ENCODE results near the gene ELN.

Gene ELN

DNA sequence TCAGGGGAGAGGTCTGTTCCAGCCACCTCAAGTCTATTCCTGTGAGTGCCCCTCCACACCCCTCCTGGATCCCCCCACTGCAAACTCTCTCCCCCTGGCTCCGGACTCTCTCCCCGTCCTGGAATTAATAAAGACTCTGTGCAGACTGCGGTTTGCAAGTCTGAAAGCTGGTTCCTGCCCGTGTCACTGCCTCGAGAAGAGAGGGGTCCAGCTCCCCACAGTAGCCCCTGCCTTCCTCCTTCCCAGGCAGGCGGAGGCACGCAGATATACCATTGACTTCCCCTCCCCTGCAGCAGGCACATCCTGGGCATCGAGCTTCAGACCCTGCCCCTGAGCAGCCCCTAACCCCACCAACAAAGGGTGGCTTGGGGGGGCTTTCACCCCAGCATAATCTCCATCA lies 2.2 kb upstream of the ELN start:
- DNase-seq = no peak

DNA sequence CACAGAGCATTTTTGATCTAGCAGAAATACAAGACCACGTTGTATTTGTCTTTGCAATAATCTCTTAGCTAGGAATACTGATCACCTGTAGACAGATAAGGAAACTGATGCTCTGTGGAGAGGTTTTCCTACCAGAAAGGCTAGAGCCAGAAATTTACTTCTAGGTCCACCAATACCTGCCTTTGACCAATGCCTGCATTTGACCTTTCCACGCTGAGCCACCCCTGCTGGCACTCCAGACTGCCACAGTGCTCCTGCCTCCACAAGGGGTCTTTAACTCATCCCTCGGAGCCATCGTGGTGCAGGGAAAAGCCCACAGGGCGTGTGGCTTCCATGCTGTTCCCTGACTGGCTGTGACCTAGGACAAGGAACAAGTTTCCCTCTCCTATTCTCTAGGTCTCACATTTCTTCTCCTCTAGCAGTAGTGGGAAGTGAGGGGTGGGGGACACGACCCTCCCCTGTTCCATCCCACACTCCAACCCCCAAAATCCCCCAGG lies 1.5 kb upstream of the ELN start:
- DNase-seq = no peak

DNA sequence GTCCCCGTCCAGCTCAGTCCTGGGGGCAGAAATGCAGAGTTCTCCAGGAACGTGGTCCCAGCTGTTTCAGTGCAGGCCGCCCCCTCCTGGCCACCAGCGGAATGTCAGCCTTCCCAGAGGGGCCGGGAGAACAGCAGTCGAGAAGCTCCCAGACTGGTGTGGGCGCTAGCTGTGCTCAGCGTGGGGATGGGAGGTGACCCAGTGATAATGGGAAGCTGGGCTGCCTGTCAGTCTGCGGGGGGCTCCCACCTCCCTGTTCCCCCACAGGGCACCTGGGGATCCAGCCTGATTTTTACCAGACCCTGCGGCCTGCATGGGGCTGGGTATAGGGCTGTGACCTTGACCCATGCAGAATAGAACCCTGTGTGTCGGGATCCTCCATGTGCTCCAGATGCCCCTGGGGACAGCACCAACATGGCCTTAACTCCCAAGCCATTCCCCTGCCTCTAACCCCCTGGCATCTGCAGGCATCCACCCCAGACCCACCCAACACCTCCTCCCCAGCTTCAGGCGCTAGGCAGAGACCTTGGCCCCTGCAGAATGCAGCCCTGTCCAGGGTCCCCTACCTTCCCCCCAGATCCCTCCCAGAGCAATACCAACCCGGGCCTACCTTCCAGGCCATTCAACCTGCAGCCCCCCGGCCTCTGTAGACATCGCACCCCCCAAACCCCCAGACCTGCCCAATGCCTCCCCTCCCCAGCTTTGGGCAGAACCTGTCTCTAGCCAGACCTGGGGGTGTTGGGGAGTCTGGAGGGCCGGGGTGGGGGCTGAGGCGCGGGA lies 880 bp upstream of the ELN start:
- DNase-seq = peak; percentile 39 to 82

DNA sequence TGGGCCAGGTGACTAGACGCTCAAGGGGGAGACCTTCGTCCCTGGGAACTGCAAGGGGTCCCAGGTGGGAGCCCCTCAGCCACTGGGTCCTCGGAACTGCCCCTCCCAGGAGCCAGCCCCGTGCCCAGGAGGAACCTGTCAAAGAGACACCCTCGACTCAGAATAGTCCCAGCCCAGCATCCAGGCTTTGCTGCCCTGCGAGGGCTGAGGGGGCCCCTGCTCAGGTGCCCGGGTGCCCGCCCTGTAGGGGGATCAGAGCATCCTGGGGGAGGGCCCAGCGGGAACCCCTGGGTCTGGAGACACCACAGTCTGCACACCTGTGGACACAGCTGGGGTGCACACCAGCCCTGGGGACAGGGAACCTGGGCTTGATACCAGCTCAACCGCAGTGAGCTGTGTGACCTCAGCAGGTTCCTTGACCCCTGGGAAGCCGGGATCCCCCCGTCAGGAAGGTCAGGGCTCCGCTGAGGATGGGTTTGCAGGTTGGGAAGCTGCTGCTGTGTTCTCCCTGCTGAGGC lies 407 bp downstream of the ELN start:
- DNase-seq = no peak

DNA sequence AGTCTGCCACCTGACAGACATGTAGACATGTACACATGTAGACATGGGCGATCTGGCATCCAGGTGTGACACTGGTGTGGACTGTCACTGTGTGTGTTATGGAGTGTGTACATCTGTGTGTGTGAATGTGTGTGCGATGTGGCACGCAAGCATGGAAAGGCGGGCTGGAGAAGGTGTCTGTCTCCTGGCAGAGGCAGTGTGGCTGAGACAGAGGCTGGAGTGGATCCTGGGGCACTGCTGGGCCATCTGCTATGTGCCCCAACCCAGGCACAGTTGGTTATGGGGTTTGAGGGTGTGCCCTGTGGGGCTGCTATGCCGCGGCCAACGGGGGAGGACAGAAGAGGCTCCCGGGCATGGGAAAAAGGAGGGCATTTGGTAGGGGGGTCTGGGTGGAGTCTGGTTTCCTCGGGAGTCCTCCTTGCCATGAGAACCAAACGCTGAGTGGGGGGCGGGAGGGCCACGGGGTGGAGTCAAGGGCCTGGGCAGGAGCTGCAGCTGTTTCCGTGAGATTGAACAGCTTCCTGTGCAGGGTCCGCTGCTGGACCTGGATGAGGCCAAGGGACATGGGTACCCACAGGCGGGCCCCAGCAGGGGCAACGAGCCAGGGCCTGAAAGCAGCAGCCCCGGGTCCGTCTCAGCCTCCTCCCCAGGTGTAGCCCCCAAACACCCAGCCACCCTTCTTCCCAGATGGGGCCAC lies 1.3 kb downstream of the ELN start:
- DNase-seq = no peak

DNA sequence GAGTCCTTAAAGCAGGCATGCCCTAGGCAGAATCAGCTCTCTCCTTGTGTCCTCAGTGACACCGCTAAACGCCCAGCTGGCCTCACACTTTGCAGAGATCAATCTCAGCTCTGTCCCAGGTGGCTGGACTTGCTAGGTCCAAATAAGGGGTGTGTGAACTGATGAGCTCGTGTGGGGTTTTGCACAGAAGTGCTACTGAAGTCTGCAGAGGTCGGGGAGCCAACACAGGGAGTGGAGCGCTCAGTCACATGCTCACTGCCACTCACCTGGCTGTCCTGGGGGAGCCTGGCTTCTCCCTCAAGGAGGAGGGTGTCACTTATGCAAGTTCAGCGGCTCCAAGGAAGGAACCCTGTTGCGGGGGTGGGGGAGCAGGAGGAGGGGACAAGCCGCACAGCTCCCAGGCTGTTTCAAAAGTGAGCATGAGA lies 2.0 kb downstream of the ELN start:
- DNase-seq = peak in 1 of 2 donors; percentile 9

DNA sequence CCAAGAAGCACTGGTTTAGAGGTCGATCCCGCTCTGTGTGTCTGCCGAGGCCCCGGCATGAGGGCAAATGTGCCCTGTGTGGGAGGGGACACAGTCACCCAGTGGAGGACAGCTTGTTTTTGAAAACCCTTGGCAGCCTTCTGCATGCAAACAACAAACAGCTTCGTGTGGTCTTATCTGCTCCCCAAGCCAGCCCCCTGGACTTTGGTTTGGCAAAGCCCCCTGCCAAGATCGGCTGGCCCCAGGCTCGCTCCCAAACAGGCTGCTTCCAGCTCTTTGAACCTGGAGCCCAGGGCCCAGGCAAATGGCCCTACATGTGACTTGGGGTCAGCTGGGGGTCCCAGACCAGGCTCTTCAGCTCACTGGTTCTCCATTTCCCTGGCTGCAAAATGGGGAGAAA lies 2.9 kb downstream of the ELN start:
- no peak for DNase-seq

DNA sequence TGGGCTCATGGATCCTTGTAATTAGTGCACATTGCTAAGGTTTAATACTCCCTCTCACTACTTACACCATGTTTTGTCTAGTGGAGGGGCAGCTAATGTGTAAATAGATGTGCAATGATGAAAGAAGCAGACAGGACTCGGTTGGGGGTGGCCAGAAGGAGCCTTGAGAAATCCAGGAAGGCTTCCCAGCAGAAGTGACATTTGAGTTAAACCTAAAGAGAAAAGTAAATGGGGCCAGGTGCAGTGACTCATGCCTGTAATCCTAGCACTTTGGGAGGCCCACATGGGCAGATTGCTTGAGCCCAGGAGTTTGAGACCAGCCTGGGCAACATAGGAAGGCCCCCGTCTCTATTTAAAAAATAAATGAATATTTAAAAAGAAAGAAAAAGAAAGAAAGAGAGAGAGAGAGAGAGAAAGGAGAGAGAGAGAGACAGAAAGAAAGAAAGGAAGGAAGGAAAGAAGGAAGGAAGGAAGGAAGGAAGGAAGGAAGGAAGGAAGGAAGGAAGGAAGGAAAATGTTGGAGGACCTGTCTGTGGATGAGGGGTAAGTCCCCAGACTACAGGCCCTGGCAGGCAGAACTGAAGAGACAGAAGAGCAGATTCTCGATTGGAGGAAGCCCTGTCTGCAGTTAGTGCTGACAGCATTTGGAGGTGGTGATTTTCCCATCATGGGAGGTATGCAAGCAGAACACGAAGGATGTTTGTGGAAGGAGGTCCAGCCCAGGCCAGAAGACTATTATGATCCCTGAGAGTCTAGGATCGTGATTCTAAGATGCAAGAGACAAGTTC lies 3.6 kb downstream of the ELN start:
- no peak for DNase-seq

DNA sequence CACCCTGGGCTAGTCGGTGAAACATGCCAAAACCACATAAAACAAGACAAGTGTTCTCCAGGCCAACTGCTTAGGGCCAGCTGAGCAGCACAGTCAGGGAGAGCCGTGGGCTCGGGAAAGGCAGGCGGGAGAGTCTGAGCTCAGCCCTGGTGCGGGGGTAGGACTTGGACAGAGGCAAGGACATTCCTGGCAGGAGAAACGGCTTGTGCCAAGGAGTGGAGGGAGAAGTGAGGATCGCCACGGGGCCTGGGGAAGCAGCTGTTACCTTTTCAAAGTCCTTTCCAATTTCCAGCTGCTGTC lies 4.2 kb downstream of the ELN start:
- no peak for DNase-seq

DNA sequence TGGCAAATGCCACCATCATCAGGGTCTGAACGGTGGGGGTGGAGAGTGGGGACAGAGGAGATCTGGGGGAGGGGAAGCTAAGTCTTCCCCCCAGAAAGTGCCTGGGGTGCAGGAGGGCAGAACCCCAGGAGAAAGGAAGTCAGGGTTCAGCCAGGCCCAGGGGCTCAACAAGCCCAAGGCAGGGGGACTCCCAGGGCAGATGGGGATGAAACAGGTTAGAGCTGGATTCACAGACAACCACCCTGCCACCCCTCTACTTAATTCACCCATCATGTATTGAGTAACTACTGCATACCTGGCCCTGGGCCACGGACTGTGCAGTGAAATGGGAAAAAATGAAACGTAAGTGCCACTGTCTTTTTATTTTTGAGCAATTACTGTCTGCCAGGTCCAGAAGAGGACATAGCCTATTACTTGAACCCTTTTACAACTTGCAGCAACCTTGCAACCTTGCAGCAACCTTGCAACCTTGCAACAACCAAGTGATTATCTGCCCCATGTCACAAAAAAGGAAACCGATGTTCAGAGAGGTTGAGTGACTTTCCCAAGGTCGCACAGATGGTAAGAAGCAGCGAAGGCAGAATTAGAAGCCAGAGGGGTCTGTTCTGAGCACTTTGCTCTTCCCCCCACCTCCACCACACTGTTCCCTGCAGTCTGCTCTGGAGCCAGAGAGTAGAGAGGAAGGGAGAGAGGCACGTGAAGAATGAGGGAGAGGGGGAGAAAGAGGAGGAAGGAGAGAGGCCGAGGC lies 4.8 kb downstream of the ELN start:
- DNase-seq = no peak

DNA sequence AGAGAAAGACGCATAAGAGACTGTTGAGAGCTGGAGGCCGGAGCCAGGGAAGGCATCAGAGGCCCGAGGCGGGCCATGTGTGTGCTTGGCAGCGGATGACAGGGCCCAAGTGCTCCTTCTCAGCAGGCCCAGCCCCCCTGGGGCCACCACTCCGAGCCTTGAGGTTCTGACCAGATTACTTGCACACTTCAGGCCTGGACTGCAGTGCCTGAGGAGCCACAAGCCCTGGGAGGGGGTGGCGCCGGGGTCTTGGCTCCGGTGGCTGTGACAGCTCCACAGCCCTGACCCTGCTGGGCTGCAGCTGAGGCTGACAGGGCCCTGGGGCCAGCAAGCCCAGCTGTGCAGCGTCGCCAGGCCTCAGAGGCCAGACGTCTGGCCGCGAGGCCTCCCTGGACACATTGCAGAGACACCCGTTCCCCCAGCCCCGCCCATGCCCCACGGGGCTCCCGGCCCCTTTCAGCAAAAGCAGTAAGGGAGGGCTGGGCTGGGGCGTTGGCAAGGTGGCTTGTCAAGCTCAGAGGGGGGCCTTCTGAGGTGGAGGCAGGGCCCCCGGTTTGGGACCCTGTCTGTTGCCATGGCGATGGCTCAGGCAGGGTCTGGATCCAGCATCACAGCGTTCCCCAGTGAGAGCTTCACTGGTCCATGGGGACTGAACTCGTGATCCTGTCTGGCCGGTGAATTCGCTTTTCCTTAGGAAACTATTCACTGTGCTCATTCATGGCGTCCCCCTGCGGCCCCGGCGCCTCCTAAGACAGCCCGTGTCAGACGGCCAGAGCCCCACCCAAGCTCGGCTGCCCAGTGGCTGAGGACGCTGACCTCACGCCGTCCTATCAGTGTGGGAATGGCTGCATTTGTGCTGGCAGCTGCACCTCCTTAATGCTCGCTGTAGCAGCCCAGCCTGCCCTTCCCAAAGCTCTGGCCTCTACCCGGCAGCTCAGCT lies 5.7 kb downstream of the ELN start:
- no peak for DNase-seq

DNA sequence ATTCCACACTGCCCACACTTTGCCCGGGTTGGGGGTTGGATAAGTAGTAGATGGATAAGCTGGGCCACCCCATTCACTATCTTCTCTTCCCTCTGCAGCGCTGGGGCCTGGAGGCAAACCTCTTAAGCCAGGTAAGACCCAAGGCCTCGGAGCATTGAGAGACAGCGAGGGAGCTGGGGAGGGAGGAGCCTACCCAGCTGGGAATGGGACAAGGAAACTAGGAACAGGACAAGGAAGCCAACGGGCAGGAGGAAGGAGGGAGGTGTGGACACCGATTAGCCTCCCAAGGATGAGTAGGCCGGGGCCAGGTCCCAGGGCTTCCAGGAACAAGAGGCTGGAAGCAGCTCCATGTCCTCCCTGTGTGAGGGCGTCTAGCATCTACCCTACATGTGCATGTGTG lies 9.6 kb downstream of the ELN start:
- no peak for DNase-seq

DNA sequence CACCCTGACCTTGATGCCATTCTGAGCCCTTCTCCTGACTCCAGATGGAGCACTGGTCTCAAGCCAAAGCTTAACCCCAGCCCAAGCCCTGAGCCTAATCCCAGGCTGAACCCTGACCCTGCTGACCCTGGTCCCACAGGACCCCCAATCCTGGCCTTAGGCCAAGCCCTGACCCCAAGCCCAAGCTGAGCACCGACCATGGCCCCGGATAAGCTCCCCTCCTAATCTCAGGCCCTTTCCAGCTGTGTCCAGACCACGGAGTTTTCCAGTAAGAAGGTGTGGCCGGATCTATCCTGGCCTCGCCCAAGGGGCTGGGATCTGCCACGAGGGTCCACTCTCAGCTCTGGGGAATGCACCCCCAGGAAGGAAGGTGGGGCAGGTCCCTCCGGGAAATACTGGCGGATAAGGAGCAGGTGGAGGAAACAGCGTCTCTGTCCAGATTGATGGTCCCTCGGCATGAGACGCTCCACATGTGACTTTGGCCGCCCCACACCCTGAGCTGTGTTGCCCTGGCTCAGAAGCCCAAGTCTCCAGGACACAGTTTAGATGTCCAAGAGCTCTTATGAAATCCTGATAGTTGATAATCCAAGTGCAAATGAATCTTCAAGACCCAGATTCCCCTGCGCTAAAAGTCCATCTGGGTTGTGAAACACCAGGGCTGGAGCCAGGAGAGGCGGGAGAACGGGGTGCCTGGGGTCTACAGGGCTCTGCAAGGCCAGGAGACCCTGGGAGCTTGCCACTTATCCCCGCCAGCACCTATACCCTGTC lies 10.4 kb downstream of the ELN start:
- no peak for DNase-seq

DNA sequence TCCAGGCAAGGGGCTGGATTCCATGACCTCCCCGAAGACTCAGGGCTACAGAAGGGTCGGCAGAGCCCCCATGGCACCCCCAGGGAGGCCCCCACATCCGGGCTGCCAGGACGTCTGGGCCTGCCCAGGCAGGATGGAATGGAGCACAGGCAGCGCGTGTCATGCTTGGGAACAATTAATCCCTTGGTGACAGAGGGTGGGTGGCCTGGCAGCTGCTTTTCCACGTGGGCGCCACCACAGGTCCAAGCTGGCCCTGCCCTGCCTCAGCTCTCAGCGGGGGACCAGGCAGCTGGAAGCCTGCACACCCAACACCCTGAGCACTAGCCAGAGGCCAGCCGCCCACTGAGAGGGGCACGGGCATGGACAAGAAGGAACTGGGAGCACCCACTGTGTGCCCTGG lies 11.4 kb downstream of the ELN start:
- peak in 1 of 2 donors; percentile 40 for DNase-seq

DNA sequence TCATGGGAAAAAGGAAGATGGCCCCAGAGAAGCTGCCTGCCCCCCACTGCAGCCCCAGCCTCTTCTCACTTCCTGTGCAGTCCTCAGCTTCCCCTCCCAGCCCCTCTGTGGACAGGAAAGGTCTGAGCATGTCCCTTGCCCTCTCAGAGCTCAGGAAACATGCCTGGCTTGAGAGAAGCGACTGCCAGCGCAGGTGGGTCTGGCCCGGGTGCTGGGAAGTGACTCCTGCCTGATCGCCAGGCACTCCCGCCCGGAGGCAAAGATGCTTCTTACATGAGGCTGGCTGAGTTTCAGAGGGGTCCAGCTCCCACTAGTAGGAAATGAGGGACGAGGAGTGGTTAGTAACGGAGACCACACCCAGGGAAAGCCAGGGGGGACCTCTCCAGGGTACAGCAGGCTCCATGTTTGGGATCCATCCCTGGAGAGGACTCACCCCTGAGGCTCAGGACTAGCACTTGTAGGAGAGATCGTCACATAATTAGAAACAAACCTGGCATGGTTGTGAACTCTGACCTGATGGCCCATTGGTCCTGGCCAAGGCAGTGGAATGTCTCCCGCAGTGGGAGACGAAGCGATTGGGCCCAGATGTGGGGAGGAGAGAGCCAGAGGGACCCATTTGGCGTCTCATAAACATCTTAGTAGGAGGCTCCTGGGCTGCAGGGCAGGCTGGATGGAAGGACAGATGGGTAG lies 12.3 kb downstream of the ELN start:
- no peak for DNase-seq

DNA sequence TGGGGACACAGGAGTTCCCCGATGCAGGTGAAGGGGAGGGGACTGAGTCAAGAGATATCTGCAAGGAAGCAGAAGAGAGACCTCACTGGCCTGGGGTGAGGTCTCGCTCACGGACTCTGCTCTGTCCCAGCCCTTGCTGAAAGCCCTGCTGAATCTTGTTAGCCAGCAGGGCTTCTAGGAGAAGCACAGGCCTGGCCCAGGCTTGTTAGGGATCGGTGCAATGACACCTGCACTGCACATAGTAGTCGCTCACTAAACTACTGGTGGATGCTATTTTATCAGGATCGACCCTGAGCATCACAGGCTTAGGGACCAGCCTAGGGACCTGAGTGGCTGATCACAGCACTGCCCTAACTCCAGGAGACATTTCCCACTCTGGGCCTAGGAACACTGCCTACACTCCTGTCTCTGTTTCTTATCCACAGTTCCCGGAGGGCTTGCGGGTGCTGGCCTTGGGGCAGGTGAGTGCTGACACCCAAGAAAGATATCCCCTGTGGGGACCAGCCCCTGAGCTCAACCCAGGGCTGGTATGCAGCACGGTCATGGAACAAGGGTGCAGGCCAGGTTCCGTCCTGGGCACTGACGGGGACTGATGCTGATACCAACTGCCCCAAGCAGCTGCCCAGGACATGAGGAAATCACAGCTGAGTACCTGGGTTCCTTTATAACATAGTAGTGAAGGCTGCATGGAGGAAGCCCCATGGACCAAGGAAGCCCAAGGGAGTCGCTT lies 13.0 kb downstream of the ELN start:
- no peak for DNase-seq

DNA sequence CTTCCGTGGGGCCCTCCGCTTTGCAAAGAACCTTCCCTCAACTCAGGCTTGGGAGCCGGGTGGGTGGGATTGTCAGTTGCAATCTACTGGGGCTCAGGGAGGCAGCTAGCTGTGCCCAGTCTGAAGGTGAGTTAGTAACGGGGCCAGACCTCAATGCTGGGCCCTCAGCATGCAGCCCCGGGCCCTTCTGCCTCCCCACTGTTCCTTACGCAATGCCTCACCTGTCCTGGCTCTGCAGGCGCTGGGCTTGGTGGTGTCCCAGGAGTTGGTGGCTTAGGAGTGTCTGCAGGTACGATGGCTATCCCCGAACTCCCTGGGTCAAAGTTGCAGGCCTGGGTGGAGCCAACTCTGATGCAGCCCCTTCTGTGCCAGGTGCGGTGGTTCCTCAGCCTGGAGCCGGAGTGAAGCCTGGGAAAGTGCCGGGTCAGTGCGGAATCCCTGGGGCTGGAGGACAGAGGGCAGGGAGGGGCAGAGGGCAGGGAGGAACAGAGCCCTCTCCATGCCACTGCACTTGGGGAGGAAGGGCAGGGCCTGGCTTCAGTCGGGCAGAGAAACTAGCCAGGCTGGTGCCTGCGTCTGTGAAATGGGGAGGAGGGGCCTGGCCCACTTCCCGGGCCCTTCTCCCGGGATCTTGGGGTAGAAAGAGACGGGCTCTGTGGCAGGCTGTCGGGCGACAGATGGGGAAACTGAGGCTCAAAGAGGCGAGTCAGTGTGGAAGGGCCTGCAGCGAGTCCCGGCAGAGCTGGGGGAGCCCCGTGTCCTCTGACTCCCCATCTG lies 15.0 kb downstream of the ELN start:
- DNase-seq = no peak

DNA sequence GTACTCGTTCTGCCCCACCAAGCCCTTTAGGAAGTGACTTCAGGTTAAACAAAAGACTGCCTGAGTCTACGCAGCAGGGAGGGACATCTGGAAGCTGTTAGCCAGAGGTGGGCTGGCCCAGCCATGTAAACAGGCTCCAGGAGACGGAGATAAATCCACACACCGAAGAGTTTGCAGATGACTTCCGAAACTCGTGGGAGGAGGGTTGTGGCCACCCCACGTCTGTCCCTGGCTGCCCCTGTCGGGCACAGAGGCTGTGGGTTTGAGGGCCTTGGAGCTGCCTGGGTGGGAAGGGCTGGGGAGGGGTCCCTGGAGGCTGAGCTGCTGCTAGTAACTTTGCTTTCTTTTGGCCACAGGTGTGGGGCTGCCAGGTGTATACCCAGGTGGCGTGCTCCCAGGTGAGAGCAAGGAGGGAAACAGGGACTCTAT lies 15.6 kb downstream of the ELN start:
- DNase-seq = no peak
